Fibroblast of lung (primary cell): Measurements from ENCODE around the gene STX5. TPM values are rescaled to one million over a fixed set of nuclear protein-coding genes. Genes with fewer than 3 reads are reported as not detected.
A peak's percentile ranks its signal among the peaks of the same experiment; 100 is the strongest.

Source experiments
- DNase-seq, 2 donors: peaks; one replicate each; pipeline versions ENCODE4 v3.0.0 to v3.0.0-alpha.2; 2010; ENCODE audit warnings: low read depth in 2 of 2
- H2AFZ ChIP-seq: 2 replicates; pipeline ENCODE4 v1.5.1; 2012; ENCODE audit warnings: low read length, control low read depth, inconsistent platforms
- H3K27ac ChIP-seq: 2 replicates; pipeline ENCODE4 v1.5.1; 2011; ENCODE audit warnings: low read length, control low read depth; ENCODE audit not compliant: insufficient read depth
- H3K27me3 ChIP-seq: 2 replicates; pipeline ENCODE4 v1.5.1; 2011; ENCODE audit warnings: mild to moderate bottlenecking, low read length; ENCODE audit not compliant: control insufficient read depth, insufficient read depth
- H3K36me3 ChIP-seq: 2 replicates; pipeline ENCODE4 v1.5.1; 2011; ENCODE audit warnings: low read length; ENCODE audit not compliant: control insufficient read depth, insufficient read depth
- H3K4me1 ChIP-seq: 2 replicates; pipeline ENCODE4 v1.5.1; 2011; ENCODE audit warnings: low read length; ENCODE audit not compliant: control insufficient read depth, insufficient read depth; ENCODE audit errors: extremely low read depth
- H3K4me2 ChIP-seq: 2 replicates; pipeline ENCODE4 v1.5.1; 2011; ENCODE audit warnings: low read length, control low read depth; ENCODE audit not compliant: insufficient read depth; ENCODE audit errors: extremely low read depth
- H3K4me3 ChIP-seq, 4 experiments: fragments of 200-600 bp in 1 of 4; sonication (generic) in 1 of 4; replicated peaks in 1 of 4; 2 replicates each; pipeline ENCODE4 v1.5.1; 2011 to 2016; ENCODE audit warnings: low read length in 4 of 4, low read depth in 3 of 4, mild to moderate bottlenecking in 3 of 4, control low read depth in 2 of 4, inconsistent platforms in 1 of 4, mixed read lengths in 1 of 4; ENCODE audit not compliant: insufficient read depth in 1 of 4; ENCODE audit errors: control extremely low read depth in 1 of 4
- H3K79me2 ChIP-seq: 2 replicates; pipeline ENCODE4 v1.5.1; 2012; ENCODE audit warnings: mild to moderate bottlenecking, low read length, inconsistent platforms; ENCODE audit not compliant: control insufficient read depth, insufficient read depth
- H3K9ac ChIP-seq: 2 replicates; pipeline ENCODE4 v1.5.1; 2011; ENCODE audit warnings: mild to moderate bottlenecking, low read length, control low read depth; ENCODE audit not compliant: insufficient read depth
- H3K9me3 ChIP-seq: 2 replicates; pipeline ENCODE4 v1.5.1; 2012; ENCODE audit warnings: low read depth, low read length; ENCODE audit not compliant: control insufficient read depth, insufficient read depth
- H4K20me1 ChIP-seq: 2 replicates; pipeline ENCODE4 v1.5.1; 2011; ENCODE audit warnings: low read length; ENCODE audit not compliant: control insufficient read depth, insufficient read depth; ENCODE audit errors: extremely low read depth
- EZH2 ChIP-seq: IDR thresholded peaks from 2 replicates; pipeline ENCODE4 v1.5.1; 2012; ENCODE audit warnings: low read length, control low read depth, mild to moderate bottlenecking; ENCODE audit errors: missing control alignments
- polyA plus RNA-seq, 2 donors: library from polyadenylated mRNA; depleted of rRNA in 1 of 2; stranded (reverse) in 1 of 2; unstranded in 1 of 2; fragments of >200 nt; gene quantifications; 2 replicates each; pipeline ENCODE4 v1.2.1, GENCODE V29; 2011 to 2012; ENCODE audit warnings: missing spikeins in 1 of 2
- total RNA-seq: library from RNA; depleted of rRNA; stranded (reverse); fragments of >200 nt; gene quantifications from 2 replicates; pipeline ENCODE4 v1.2.1, GENCODE V29; 2014
- TF ChIP-seq, protein P1 (sequence below), 2 donors: IDR thresholded peaks in 1 of 2; conservative IDR thresholded peaks in 1 of 2; 1 replicate in 1 of 2; 2 replicates in 1 of 2; pipeline ENCODE4 v1.5.1; 2011 to 2012; ENCODE audit warnings: low read length in 2 of 2, control low read depth in 1 of 2, inconsistent platforms in 1 of 2, low read depth in 1 of 2, mild to moderate bottlenecking in 1 of 2

Gene STX5
- total and polyA plus RNA-seq, 2 donors (not counting 1 experiment from before 2014, with no cell fraction given): 44.9 to 48.9 TPM

DNA sequence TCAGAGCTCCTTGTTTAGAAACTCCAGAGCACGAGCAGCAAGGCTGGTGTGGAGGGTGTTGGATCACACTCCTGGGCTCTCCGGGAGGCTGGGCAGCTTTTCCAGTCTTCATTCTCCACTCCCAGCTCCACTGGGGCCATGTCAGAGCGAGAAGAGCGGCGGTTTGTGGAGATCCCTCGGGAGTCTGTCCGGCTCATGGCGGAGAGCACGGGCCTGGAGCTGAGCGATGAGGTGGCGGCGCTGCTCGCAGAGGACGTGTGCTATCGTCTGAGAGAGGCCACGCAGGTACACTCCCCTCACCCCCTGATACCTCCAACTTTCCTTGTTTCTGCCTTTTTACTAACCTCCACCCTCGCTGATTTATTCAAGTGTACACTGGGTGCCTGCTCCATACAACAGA lies 56.2 kb downstream of the STX5 start:
- no peaks in the 10 kb centered on the region for H3K27me3 ChIP-seq
- H4K20me1 ChIP-seq: no peaks in the 10 kb centered on the region
- H3K27ac ChIP-seq: no peak overlapping the region
- DNase-seq: no peak
- no peak for TF ChIP-seq EZH2
- TF ChIP-seq, protein P1, sequence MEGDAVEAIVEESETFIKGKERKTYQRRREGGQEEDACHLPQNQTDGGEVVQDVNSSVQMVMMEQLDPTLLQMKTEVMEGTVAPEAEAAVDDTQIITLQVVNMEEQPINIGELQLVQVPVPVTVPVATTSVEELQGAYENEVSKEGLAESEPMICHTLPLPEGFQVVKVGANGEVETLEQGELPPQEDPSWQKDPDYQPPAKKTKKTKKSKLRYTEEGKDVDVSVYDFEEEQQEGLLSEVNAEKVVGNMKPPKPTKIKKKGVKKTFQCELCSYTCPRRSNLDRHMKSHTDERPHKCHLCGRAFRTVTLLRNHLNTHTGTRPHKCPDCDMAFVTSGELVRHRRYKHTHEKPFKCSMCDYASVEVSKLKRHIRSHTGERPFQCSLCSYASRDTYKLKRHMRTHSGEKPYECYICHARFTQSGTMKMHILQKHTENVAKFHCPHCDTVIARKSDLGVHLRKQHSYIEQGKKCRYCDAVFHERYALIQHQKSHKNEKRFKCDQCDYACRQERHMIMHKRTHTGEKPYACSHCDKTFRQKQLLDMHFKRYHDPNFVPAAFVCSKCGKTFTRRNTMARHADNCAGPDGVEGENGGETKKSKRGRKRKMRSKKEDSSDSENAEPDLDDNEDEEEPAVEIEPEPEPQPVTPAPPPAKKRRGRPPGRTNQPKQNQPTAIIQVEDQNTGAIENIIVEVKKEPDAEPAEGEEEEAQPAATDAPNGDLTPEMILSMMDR (conservative IDR thresholded peaks at IDR 0.05 in 1 of 2, IDR thresholded peaks at IDR 0.05 in 1 of 2; ENCODE audit: low read depth in 1 of 2, low read length in 2 of 2): no peak
- no peak overlapping the region for H3K4me3 ChIP-seq
- H3K4me1 ChIP-seq: peaks cover 3% of the 10 kb centered on the region
- H3K9me3 ChIP-seq: no peaks in the 10 kb centered on the region
- H2AFZ ChIP-seq: no peak overlapping the region
- H3K4me2 ChIP-seq: no peak overlapping the region
- H3K9ac ChIP-seq: no peak overlapping the region
- peaks cover 12% of the 10 kb centered on the region for H3K79me2 ChIP-seq
- H3K36me3 ChIP-seq: peaks cover 10% of the 10 kb centered on the region

DNA sequence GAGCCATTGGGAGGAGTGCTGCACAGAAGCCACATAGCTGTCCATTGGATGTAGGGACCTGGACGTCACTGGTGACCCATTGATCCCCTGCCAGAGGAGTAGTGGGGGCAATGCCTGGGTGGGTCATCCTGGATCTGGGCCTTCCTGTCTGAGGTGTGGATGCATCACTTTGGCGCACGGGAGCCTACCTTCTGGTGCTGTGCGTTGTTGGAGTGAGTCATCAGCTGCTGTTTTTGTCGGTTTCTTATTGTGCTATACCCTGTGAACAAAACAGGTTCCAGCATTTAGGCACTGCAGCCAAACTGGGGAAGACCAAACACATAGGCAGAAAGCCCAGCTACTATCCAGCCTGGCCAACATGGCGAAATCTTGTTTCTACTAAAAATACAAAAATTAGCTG lies 57.4 kb downstream of the STX5 start:
- no peak for DNase-seq
- H3K79me2 ChIP-seq: peaks cover 12% of the 10 kb centered on the region
- no peak overlapping the region for H3K4me3 ChIP-seq
- H3K4me2 ChIP-seq: no peak overlapping the region
- peaks cover 10% of the 10 kb centered on the region for H3K36me3 ChIP-seq
- TF ChIP-seq, protein P1 (conservative IDR thresholded peaks at IDR 0.05 in 1 of 2, IDR thresholded peaks at IDR 0.05 in 1 of 2; ENCODE audit: low read depth in 1 of 2, low read length in 2 of 2): no peak
- TF ChIP-seq EZH2: no peak
- no peak overlapping the region for H3K27ac ChIP-seq
- H3K9ac ChIP-seq: no peak overlapping the region
- H3K9me3 ChIP-seq: no peaks in the 10 kb centered on the region
- no peaks in the 10 kb centered on the region for H3K27me3 ChIP-seq
- no peak overlapping the region for H2AFZ ChIP-seq
- H4K20me1 ChIP-seq: no peaks in the 10 kb centered on the region
- H3K4me1 ChIP-seq: peaks cover 6% of the 10 kb centered on the region

- H3K4me1 ChIP-seq: peaks cover 6% of the 10 kb centered on the region
- H3K79me2 ChIP-seq: peaks cover 12% of the 10 kb centered on the region
- H3K36me3 ChIP-seq: peaks cover 4% of the 10 kb centered on the region
- H3K4me2 ChIP-seq: peak within 1 kb of the TSS; percentile 97
- H3K9ac ChIP-seq: peak within 1 kb of the TSS; percentile 87
- DNase-seq: peak; percentile 95 to 97
- peak within 1 kb of the TSS; percentile 91 for H3K27ac ChIP-seq
- H4K20me1 ChIP-seq: no peaks in the 10 kb centered on the region
- H3K9me3 ChIP-seq: no peaks in the 10 kb centered on the region
- H2AFZ ChIP-seq: peak within 1 kb of the TSS; percentile 96
- peak within 1 kb of the TSS; percentile 25 to 78 (median 56) for H3K4me3 ChIP-seq
- TF ChIP-seq, protein P1 (conservative IDR thresholded peaks at IDR 0.05 in 1 of 2, IDR thresholded peaks at IDR 0.05 in 1 of 2; ENCODE audit: low read depth in 1 of 2, low read length in 2 of 2): no peak
- TF ChIP-seq EZH2: no peak
- no peaks in the 10 kb centered on the region for H3K27me3 ChIP-seq
These were observed 60.5 kb downstream of the STX5 start, which contains the start of gene TAF6L for GRCh38 chr11:62771144-62772021. Gene TAF6L (plus strand): TSS chr11:62771396. CDS start chr11:62775784, 4,388 bp downstream.
